Right atrium auricular region (tissue), 2 donors: Measurements from ENCODE around the gene RASGEF1C. TPM values are rescaled to one million over a fixed set of nuclear protein-coding genes. Genes with fewer than 3 reads are reported as not detected.

Experiments used
- DNase-seq: peaks from one replicate; pipeline ENCODE4 v3.0.0-alpha.2; 2019; ENCODE audit warnings: low spot score
- H3K27ac ChIP-seq, 2 donors: fragments of 200-600 bp; sonication (generic); 1 replicate in 1 of 2; 2 replicates in 1 of 2; pipeline ENCODE4 v1.5.1; 2016 to 2019
- H3K27me3 ChIP-seq, 2 donors: fragments of 200-600 bp; sonication (generic); one replicate each; pipeline versions ENCODE4 v1.5.1 to v1.6.0; 2017 to 2019
- H3K36me3 ChIP-seq: fragments of 200-600 bp; sonication (generic); one replicate; pipeline ENCODE4 v1.5.1; 2016
- H3K4me1 ChIP-seq, 2 donors: fragments of 200-600 bp; sonication (generic); one replicate each; pipeline versions ENCODE4 v1.5.1 to v1.6.0; 2017 to 2019
- H3K4me3 ChIP-seq, 2 donors: fragments of 200-600 bp; sonication (generic); 1 replicate in 1 of 2; 2 replicates in 1 of 2; pipeline ENCODE4 v1.5.1; 2017 to 2019; ENCODE audit warnings: mild to moderate bottlenecking in 1 of 2, moderate library complexity in 1 of 2
- H3K9me3 ChIP-seq, 2 donors: fragments of 200-600 bp; sonication (generic); one replicate each; pipeline ENCODE4 v1.5.1; 2019
- CTCF ChIP-seq, 2 donors: fragments of 200-600 bp; sonication (generic); IDR thresholded peaks; one replicate each; pipeline ENCODE4 v1.5.1; 2019; ENCODE audit warnings: antibody characterized with exemption in 2 of 2
- total RNA-seq, 2 donors: library from RNA; depleted of rRNA; stranded (reverse); fragments of >200 nt; gene quantifications; one replicate each; pipeline ENCODE4 v1.1.0, GENCODE V29; 2016

RASGEF1C gene
- total RNA-seq, 2 donors from 2014 or later: 0.55 to 0.67 TPM

- DNase-seq: peak; percentile 16
Measured at GRCh38 chr5:180153991-180154390, 55.0 kb downstream of the RASGEF1C start.

GRCh38 chr5:180153099-180153498, 55.9 kb downstream of the RASGEF1C start:
- Histone ChIP-seq H3K4me1 (no peaks in the 10 kb centered on the region), H3K36me3 (no peaks in the 10 kb centered on the region), H3K27me3 (no peaks in the 10 kb centered on the region), H3K9me3 (peaks cover 0 to 12% of the 10 kb centered on the region in 2 donors), H3K27ac (no peak overlapping the region), H3K4me3 (no peak overlapping the region)
- peak; percentile 46 for DNase-seq
- no peak for TF ChIP-seq CTCF (IDR thresholded peaks at IDR 0.05)

More at GRCh38 chr5:180153991-180154390, 55.0 kb downstream of the RASGEF1C start:
- TF ChIP-seq CTCF (IDR thresholded peaks at IDR 0.05): no peak
- Histone ChIP-seq H3K36me3 (no peaks in the 10 kb centered on the region), H3K4me1 (no peaks in the 10 kb centered on the region), H3K4me3 (no peak overlapping the region), H3K27ac (no peak overlapping the region), H3K27me3 (no peaks in the 10 kb centered on the region), H3K9me3 (peaks cover 0 to 12% of the 10 kb centered on the region in 2 donors)

GRCh38 chr5:180143656-180144364, 65.2 kb downstream of the RASGEF1C start:
- no peak overlapping the region for H3K27ac ChIP-seq
- no peaks in the 10 kb centered on the region for H3K4me1 ChIP-seq
- H3K27me3 ChIP-seq: no peaks in the 10 kb centered on the region
- peaks cover 0 to 9% of the 10 kb centered on the region in 2 donors for H3K9me3 ChIP-seq
- no peak for TF ChIP-seq CTCF (IDR thresholded peaks at IDR 0.05)
- no peaks in the 10 kb centered on the region for H3K36me3 ChIP-seq
- no peak overlapping the region for H3K4me3 ChIP-seq
- peak; percentile 50 for DNase-seq

GRCh38 chr5:180142824-180143610, 66.0 kb downstream of the RASGEF1C start:
- Histone ChIP-seq H3K36me3 (no peaks in the 10 kb centered on the region), H3K27me3 (no peaks in the 10 kb centered on the region), H3K9me3 (peaks cover 0 to 9% of the 10 kb centered on the region in 2 donors), H3K27ac (no peak overlapping the region), H3K4me1 (no peaks in the 10 kb centered on the region), H3K4me3 (no peak overlapping the region)
- DNase-seq: peak; percentile 34
- TF ChIP-seq CTCF (IDR thresholded peaks at IDR 0.05): no peak

GRCh38 chr5:180142021-180142765, 66.8 kb downstream of the RASGEF1C start:
- TF ChIP-seq CTCF (IDR thresholded peaks at IDR 0.05): no peak
- Histone ChIP-seq H3K9me3 (peaks cover 0 to 9% of the 10 kb centered on the region in 2 donors), H3K27me3 (no peaks in the 10 kb centered on the region), H3K27ac (no peak overlapping the region), H3K4me1 (no peaks in the 10 kb centered on the region), H3K4me3 (no peak overlapping the region), H3K36me3 (no peaks in the 10 kb centered on the region)
- DNase-seq: peak; percentile 32
